OCI-LY3 (cell line): ENCODE results near the gene LMO7.

ENCODE experiments used
- H2AFZ ChIP-seq: fragments of 200-600, 300-600 bp; shearing (Covaris generic); 2 replicates; pipeline ENCODE4 v1.6.0; 2014; ENCODE audit warnings: antibody characterized with exemption, low read depth, low read length
- H3K27ac ChIP-seq: fragments of 200-600, 300-600 bp; sonication (generic); 2 replicates; pipeline ENCODE4 v1.5.1; 2014; ENCODE audit warnings: mild to moderate bottlenecking, low read length, moderate library complexity, mixed read lengths
- H3K27me3 ChIP-seq: fragments of 200-600, 300-600 bp; sonication (generic); 2 replicates; pipeline ENCODE4 v1.6.1; 2014; ENCODE audit warnings: low read depth, low read length, mixed read lengths
- H3K36me3 ChIP-seq: fragments of 200-600, 300-600 bp; sonication (generic); replicated peaks from 2 replicates; pipeline ENCODE3; 2014; ENCODE audit warnings: low read depth, low read length, mixed read lengths
- H3K4me1 ChIP-seq: fragments of 300-600, 200-600 bp; sonication (generic); 2 replicates; pipeline ENCODE4 v1.6.1; 2014; ENCODE audit warnings: low read length, mixed read lengths
- H3K4me2 ChIP-seq: fragments of 200-600, 300-600 bp; sonication (generic); 2 replicates; pipeline ENCODE4 v1.6.1; 2014; ENCODE audit warnings: low read length, mixed read lengths
- H3K4me3 ChIP-seq: fragments of 300-600, 200-600 bp; sonication (generic); 2 replicates; pipeline ENCODE4 v1.5.1; 2014; ENCODE audit warnings: antibody characterized with exemption, mild to moderate bottlenecking, low read length, moderate library complexity
- H3K79me2 ChIP-seq: fragments of 300-600, 200-600 bp; shearing (Covaris generic); 2 replicates; pipeline ENCODE4 v1.6.1; 2014; ENCODE audit warnings: mild to moderate bottlenecking, low read length, mixed read lengths
- H3K9ac ChIP-seq: fragments of 300-600, 200-600 bp; shearing (Covaris generic); 2 replicates; pipeline ENCODE4 v1.6.0; 2014; ENCODE audit warnings: mild to moderate bottlenecking, low read length, moderate library complexity
- H3K9me3 ChIP-seq: fragments of 200-600, 300-600 bp; shearing (Covaris generic); 2 replicates; pipeline ENCODE4 v1.6.1; 2014; ENCODE audit warnings: low read length, mixed read lengths; ENCODE audit not compliant: insufficient read depth
- H4K20me1 ChIP-seq: fragments of 200-600, 300-600 bp; sonication (generic); 2 replicates; pipeline ENCODE4 v1.6.1; 2016; ENCODE audit warnings: low read length, mixed read lengths; ENCODE audit not compliant: insufficient read depth
- CTCF ChIP-seq: fragments of 200-600, 300-600 bp; sonication (generic); IDR thresholded peaks from 2 replicates; pipeline ENCODE4 v1.5.1; 2014; ENCODE audit warnings: antibody characterized with exemption, low read length, low read depth
- EZH2phosphoT487 ChIP-seq: fragments of 200-600 bp; shearing (Covaris generic); IDR thresholded peaks from 2 replicates; pipeline ENCODE4 v1.6.1; 2018; ENCODE audit warnings: antibody characterized with exemption, mixed run types, low read depth

Gene LMO7

GRCh38 chr13:75704194-75704926, 68.2 kb downstream of the LMO7 start:
- no peaks in the 10 kb centered on the region for H3K4me1 ChIP-seq
- H3K9me3 ChIP-seq: no peaks in the 10 kb centered on the region
- no peak overlapping the region for H3K4me2 ChIP-seq
- H3K4me3 ChIP-seq: no peak overlapping the region
- TF ChIP-seq EZH2phosphoT487: no peak
- no peaks in the 10 kb centered on the region for H3K36me3 ChIP-seq
- no peaks in the 10 kb centered on the region for H3K79me2 ChIP-seq
- no peaks in the 10 kb centered on the region for H4K20me1 ChIP-seq
- H3K27ac ChIP-seq: no peak overlapping the region
- no peaks in the 10 kb centered on the region for H3K27me3 ChIP-seq
- H2AFZ ChIP-seq: no peak overlapping the region
- H3K9ac ChIP-seq: no peak overlapping the region

GRCh38 chr13:75704927-75705288, 68.8 kb downstream of the LMO7 start:
- H3K27ac ChIP-seq: no peak overlapping the region
- no peaks in the 10 kb centered on the region for H3K27me3 ChIP-seq
- H3K36me3 ChIP-seq: no peaks in the 10 kb centered on the region
- no peak overlapping the region for H3K9ac ChIP-seq
- H2AFZ ChIP-seq: no peak overlapping the region
- H3K79me2 ChIP-seq: no peaks in the 10 kb centered on the region
- H3K9me3 ChIP-seq: no peaks in the 10 kb centered on the region
- H4K20me1 ChIP-seq: no peaks in the 10 kb centered on the region
- TF ChIP-seq CTCF (no peak), EZH2phosphoT487 (no peak)
- no peak overlapping the region for H3K4me2 ChIP-seq
- H3K4me3 ChIP-seq: no peak overlapping the region
- no peaks in the 10 kb centered on the region for H3K4me1 ChIP-seq

GRCh38 chr13:75705395-75705794, 69.3 kb downstream of the LMO7 start:
- no peaks in the 10 kb centered on the region for H3K36me3 ChIP-seq
- H4K20me1 ChIP-seq: no peaks in the 10 kb centered on the region
- no peaks in the 10 kb centered on the region for H3K27me3 ChIP-seq
- no peak overlapping the region for H2AFZ ChIP-seq
- no peaks in the 10 kb centered on the region for H3K4me1 ChIP-seq
- no peaks in the 10 kb centered on the region for H3K79me2 ChIP-seq
- H3K9me3 ChIP-seq: no peaks in the 10 kb centered on the region
- H3K4me3 ChIP-seq: no peak overlapping the region
- H3K27ac ChIP-seq: no peak overlapping the region
- TF ChIP-seq CTCF (no peak), EZH2phosphoT487 (no peak)
- no peak overlapping the region for H3K9ac ChIP-seq
- H3K4me2 ChIP-seq: no peak overlapping the region

GRCh38 chr13:75705908-75706307, 69.8 kb downstream of the LMO7 start:
- Histone ChIP-seq H3K79me2 (no peaks in the 10 kb centered on the region), H3K27ac (no peak overlapping the region), H3K4me2 (no peak overlapping the region)

More at GRCh38 chr13:75705908-75706307, 69.8 kb downstream of the LMO7 start:
- TF ChIP-seq EZH2phosphoT487: no peak
- no peak for TF ChIP-seq CTCF
- H3K4me3 ChIP-seq: no peak overlapping the region
- H3K9ac ChIP-seq: no peak overlapping the region
- H2AFZ ChIP-seq: no peak overlapping the region
- no peaks in the 10 kb centered on the region for H4K20me1 ChIP-seq
- H3K4me1 ChIP-seq: no peaks in the 10 kb centered on the region
- no peaks in the 10 kb centered on the region for H3K9me3 ChIP-seq
- H3K36me3 ChIP-seq: no peaks in the 10 kb centered on the region
- no peaks in the 10 kb centered on the region for H3K27me3 ChIP-seq
